ENCODE measurements around the gene TEAD1. TPM values are rescaled to one million over a fixed set of nuclear protein-coding genes. Genes with fewer than 3 reads are reported as not detected.

The TEAD1 gene
- total and polyA plus RNA-seq, 2 donors (not counting 3 experiments of a cell fraction or from before 2014, with no cell fraction given), result 15.3 to 49.0 TPM

DNA sequence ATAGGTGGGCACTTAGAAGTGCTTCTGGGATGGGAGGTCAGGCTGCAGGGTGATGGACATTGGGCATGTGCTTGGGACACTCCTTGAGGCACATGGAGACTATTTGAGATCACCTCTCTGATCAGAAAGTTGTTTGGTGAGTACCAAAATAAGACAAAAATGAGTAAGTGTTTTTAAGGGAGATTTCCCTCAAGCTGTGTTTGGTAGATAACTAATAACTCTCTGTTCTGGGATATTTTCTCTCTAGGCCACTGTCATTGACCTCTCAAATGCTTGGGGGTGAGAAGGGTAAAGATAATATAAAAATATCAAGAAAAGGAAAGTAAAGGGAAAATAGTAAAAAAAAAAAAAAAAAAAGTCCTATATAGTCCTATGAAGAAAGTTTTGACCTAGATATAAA is 117.8 kb downstream of the TEAD1 start:
- POLR2A ChIA-PET, result interaction anchor here (0.6 kb wide), 1 partner anchor 349 kb away, joined by 3 read pairs; no protein-coding TSS in a partner anchor
- no peak overlapping the region for H3K27ac ChIP-seq (ENCODE audit: insufficient read depth, low read depth, low read length)
- no peak for TF ChIP-seq FOS (IDR thresholded peaks at IDR 0.05; ENCODE audit: borderline replicate concordance, insufficient read depth, low read length)
- no peak for TF ChIP-seq JUN (IDR thresholded peaks at IDR 0.05; ENCODE audit: borderline replicate concordance, insufficient read depth, insufficient read length, low read depth)
- TF ChIP-seq POLR2AphosphoS5 (IDR thresholded peaks at IDR 0.05; ENCODE audit: insufficient read depth, low read depth, low read length), result no peak
- TF ChIP-seq GATA2 (IDR thresholded peaks at IDR 0.05; ENCODE audit: insufficient read depth, insufficient read length, low read depth, low read length), result no peak
- TF ChIP-seq, protein P1, sequence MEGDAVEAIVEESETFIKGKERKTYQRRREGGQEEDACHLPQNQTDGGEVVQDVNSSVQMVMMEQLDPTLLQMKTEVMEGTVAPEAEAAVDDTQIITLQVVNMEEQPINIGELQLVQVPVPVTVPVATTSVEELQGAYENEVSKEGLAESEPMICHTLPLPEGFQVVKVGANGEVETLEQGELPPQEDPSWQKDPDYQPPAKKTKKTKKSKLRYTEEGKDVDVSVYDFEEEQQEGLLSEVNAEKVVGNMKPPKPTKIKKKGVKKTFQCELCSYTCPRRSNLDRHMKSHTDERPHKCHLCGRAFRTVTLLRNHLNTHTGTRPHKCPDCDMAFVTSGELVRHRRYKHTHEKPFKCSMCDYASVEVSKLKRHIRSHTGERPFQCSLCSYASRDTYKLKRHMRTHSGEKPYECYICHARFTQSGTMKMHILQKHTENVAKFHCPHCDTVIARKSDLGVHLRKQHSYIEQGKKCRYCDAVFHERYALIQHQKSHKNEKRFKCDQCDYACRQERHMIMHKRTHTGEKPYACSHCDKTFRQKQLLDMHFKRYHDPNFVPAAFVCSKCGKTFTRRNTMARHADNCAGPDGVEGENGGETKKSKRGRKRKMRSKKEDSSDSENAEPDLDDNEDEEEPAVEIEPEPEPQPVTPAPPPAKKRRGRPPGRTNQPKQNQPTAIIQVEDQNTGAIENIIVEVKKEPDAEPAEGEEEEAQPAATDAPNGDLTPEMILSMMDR (IDR thresholded peaks at IDR 0.05; ENCODE audit: extremely low read depth in 1 of 2, insufficient read depth in 1 of 2, low read depth in 1 of 2, low read length in 2 of 2), result no peak
- TF ChIP-seq POLR2A (IDR thresholded peaks at IDR 0.05; ENCODE audit: low read depth, low read length), result no peak
- TF ChIP-seq EZH2 (IDR thresholded peaks at IDR 0.05; ENCODE audit: borderline replicate concordance, low read depth, low read length, severe bottlenecking), result no peak
- TF ChIP-seq, protein P2, sequence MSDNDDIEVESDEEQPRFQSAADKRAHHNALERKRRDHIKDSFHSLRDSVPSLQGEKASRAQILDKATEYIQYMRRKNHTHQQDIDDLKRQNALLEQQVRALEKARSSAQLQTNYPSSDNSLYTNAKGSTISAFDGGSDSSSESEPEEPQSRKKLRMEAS (IDR thresholded peaks at IDR 0.05; ENCODE audit: insufficient read depth, insufficient read length), result no peak
- no peak for TF ChIP-seq MYC (IDR thresholded peaks at IDR 0.05; ENCODE audit: low read depth, low read length)

More for the DNA sequence above, 117.8 kb downstream of the TEAD1 start:
- no peaks in the 10 kb centered on the region for H3K36me3 ChIP-seq (ENCODE audit: control insufficient read depth in 2 of 2, extremely low read depth in 1 of 2, insufficient read depth in 2 of 2, low read length in 2 of 2)
- intact Hi-C loops (cut with micrococcal nuclease), result no loop called here
- H3K79me2 ChIP-seq (ENCODE audit: control insufficient read depth, insufficient read depth, low read length), result peaks cover 8% of the 10 kb centered on the region
- no peaks in the 10 kb centered on the region for H4K20me1 ChIP-seq (replicated peaks; ENCODE audit: control insufficient read depth, extremely low read depth, insufficient read depth, low read length)
- FAIRE-seq, result no peak
- no TSS peak for BruUV-seq (replicated peaks)
- H3K4me1 ChIP-seq (ENCODE audit: control insufficient read depth, extremely low read depth, insufficient read depth, low read length), result peaks cover 14% of the 10 kb centered on the region
- H3K9me3 ChIP-seq (replicated peaks; ENCODE audit: control insufficient read depth, insufficient read depth, low read length), result no peaks in the 10 kb centered on the region
- no peaks in the 10 kb centered on the region for H3K27me3 ChIP-seq (ENCODE audit: control insufficient read depth in 2 of 2, insufficient read depth in 2 of 2, low read length in 2 of 2)
- no peak overlapping the region for H2AFZ ChIP-seq (ENCODE audit: low read depth, low read length)
- CTCF ChIA-PET, result interaction anchor here (0.7 to 2.1 kb wide), 3 partner anchors 35 to 97 kb away, joined by 3 to 4 read pairs (median 3); no protein-coding TSS in a partner anchor
- dilution Hi-C loops (cut with MboI; ENCODE audit: extremely low pct_ligation_motif_present, low sequenced_read_pairs), result no loop called here
- H3K4me2 ChIP-seq (ENCODE audit: insufficient read depth, low read length), result no peak overlapping the region
- H3K9ac ChIP-seq (replicated peaks; ENCODE audit: extremely low read depth, insufficient read depth, low read length), result no peak overlapping the region
- no peaks in the 10 kb centered on the region for H3K9me1 ChIP-seq (replicated peaks; ENCODE audit: control insufficient read depth, extremely low read depth, insufficient read depth, low read length)
- no peak for DNase-seq (ENCODE audit: low read depth, low spot score)
- H3K4me3 ChIP-seq (replicated peaks in 1 of 3; ENCODE audit: insufficient read depth in 1 of 3, low read depth in 1 of 3, low read length in 3 of 3), result no peak overlapping the region
